Activated CD8-positive, alpha-beta memory T cell treated with anti-CD3 and anti-CD28 coated beads, Interleukin-2, amount 50 U/mL, for 48 hours (primary cell): Measurements from ENCODE around the gene TCOF1.
A peak's percentile ranks its signal among the peaks of the same experiment; 100 is the strongest.

Experiments
- DNase-seq: peaks from one replicate; pipeline ENCODE4 v3.0.0-alpha.2; 2020

TCOF1 gene

DNA sequence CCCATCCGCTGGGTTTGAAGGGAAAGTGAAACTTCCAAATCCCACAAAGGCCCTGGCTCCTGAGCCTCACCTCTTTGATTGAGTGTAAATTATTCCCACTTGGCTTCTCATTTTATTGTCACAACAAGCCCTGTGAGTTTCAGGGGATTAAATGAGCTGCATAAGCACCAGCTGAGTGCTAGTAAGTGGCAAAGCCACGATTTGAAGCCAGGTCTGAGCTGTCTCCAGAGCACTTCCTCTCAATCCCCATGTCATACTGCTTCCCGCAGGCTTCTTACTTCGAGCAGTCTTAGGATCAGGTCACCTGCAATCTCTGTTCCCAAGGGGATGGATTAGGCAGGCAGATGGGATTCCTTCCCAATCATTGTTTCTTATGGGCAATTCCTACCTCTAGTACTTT lies 74.1 kb downstream of the TCOF1 start:
- DNase-seq, result no peak

GRCh38 chr5:150434464-150434863 lies 77.0 kb downstream of the TCOF1 start:
- no peak for DNase-seq

- DNase-seq, result peak; percentile 96
Observed at GRCh38 chr5:150436141-150436680, 78.7 kb downstream of the TCOF1 start.

DNA sequence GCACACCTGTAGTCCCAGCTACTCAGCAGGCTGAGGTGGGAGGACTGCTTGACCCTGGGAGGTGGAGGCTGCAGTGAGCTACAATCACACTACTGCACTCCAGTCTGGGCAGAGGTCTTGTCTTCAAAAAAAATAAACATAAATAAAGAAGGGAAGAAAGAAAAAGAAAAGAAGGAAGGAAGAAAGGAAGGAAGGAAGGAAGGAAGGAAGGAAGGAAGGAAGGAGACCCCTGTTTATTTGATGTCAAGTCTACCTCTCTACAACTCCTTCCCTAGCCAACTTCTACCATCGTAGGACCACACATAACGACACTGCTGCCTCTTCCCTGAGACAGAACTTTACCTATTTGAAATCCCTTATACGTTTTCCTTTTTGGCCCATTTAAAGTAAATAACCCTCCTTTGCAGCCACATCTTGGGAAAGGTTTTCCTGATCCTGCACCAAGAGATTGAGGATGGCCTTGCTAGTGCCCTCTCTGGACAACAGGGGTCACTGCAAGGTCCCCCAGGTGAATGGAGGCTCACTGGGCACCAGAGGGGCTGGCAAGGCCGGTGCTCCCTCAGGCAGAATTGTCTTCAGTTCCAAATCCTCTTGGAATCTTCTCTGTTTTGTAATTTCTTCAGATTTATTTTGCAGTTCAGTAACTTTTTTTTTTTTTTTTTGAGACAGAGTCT lies 81.5 kb downstream of the TCOF1 start:
- DNase-seq, result no peak

DNA sequence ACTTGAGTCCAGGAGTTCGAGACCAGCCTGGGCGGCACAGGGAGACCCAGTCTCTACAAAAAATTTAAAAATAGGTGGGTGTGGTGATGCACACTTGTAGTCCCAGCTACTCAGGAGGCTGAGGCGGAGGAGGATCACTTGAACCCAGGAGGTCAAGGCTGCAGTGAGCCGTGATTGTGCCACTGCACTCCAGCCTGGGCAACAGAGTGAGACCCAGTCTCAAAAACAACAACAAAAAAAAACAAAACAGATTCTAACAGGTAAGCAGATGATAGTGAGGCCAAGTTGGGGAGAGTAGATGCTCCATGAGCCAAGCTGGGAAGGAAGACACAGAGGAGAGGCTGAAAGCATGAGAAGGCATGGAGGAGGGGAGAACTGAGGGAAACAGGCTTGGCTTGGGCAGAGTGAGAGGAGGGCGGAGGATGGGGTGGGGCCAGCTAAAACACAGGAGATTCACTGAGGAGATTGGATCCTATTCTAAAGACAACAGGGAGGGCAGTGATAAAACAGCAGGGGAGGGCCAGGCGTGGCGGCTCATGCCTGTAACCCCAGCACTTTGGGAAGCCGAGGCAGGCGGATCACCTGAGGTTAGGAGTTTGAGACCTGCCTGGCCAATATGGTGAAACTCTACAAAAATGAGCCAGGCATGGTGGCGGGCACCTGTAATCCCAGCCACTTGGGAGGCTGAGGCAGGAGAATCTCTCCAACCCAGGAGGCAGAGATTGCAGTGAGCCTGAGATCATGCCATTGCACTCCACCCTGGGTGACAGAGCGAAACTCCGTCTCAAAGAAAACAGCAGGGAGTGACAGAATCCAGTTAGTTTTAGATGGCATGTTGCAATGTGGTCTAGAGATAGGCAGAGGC lies 83.7 kb downstream of the TCOF1 start:
- DNase-seq, result no peak

- DNase-seq, result no peak
Observed at GRCh38 chr5:150441813-150442698, 84.6 kb downstream of the TCOF1 start.

GRCh38 chr5:150442699-150443080 lies 85.2 kb downstream of the TCOF1 start:
- DNase-seq, result peak; percentile 58

- DNase-seq, result peak; percentile 67
Observed at GRCh38 chr5:150443242-150444075, 86.0 kb downstream of the TCOF1 start.

GRCh38 chr5:150444770-150445169 lies 87.3 kb downstream of the TCOF1 start:
- no peak for DNase-seq

- no peak for DNase-seq
Observed at GRCh38 chr5:150446088-150446487, 88.6 kb downstream of the TCOF1 start.

GRCh38 chr5:150446583-150446982 lies 89.1 kb downstream of the TCOF1 start:
- no peak for DNase-seq

DNA sequence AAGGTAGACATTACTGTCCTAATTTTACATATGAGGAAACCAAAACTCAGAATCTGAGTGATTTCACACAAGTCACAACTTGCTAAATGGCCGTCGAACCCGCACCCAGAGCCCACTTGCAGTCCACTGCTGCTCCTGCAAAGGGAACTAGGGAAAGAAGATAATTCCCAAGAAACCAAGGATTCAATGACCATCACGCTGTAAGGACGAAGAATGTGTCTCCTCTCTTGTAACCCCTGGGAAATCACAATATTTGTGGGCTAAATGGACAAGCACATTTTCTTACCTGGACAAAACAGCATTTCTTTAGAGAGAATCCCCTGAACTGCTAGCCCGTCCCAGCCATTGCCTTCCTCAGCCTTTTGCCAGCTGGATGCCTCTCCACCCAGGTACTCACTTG lies 89.7 kb downstream of the TCOF1 start:
- DNase-seq, result no peak

DNA sequence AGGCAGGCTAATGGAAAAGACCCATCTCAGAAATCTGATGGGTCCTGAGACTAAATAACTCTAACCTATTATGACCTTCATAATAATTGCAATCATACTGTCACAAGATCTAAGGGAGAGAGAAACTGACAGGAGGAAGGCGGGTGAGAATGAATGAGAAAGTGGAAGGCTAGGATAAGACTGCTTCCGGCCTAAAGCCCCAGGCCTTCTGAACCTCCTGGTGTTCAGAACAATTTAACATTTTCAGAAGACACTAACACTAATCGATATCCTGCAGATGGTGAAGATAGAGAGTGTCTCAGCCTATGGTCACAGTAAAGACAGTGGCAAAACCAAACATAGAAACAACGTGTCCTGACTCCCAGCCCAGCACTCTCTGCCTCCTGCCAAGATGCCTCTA lies 90.8 kb downstream of the TCOF1 start:
- no peak for DNase-seq

GRCh38 chr5:150448952-150449516 lies 91.5 kb downstream of the TCOF1 start:
- no peak for DNase-seq
